HFF-Myc (cell line): Measurements from ENCODE around the gene TMEM196.
"Not testable (repeated sequence)": the region's sequence is repeated elsewhere in the genome, so short reads cannot be mapped to it uniquely, and the experiment has no call there.

Experiments
- DNase-seq: peaks from one replicate; pipeline ENCODE4 v3.0.0-alpha.2; 2011; ENCODE audit warnings: low read depth; ENCODE audit errors: extremely low read depth
- H3K4me3 ChIP-seq: replicated peaks from 2 replicates; pipeline ENCODE4 v1.5.1; 2011; ENCODE audit warnings: low read depth, mild to moderate bottlenecking, control low read depth, low read length
- TF ChIP-seq, protein P1 (sequence below): IDR thresholded peaks from 2 replicates; pipeline ENCODE4 v1.5.1; 2012; ENCODE audit warnings: mild to moderate bottlenecking, low read depth, low read length, control low read depth; ENCODE audit errors: missing control alignments

Gene TMEM196

DNA sequence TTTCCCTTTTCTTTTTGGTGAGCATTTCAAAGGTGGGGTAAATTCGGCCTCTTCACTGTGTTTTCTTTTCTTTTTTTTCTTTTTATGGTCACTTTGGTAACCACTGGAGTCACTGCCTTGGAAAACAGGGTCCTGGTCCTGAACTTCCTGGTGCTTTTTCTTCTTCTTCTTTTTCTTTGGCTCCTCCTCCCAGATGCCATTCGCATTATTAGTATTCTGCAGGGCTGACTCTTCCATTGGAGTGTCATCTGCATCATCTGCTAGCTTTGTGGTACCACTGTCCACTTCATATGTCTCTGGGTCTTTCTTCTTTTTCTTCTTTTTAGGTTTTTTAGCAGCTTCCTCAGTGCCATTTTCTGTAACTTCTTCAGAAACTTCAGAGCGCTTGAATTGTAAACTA lies 75.1 kb downstream of the TMEM196 start:
- H3K4me3 ChIP-seq = no peak overlapping the region
- DNase-seq = no peak
- TF ChIP-seq, protein P1, sequence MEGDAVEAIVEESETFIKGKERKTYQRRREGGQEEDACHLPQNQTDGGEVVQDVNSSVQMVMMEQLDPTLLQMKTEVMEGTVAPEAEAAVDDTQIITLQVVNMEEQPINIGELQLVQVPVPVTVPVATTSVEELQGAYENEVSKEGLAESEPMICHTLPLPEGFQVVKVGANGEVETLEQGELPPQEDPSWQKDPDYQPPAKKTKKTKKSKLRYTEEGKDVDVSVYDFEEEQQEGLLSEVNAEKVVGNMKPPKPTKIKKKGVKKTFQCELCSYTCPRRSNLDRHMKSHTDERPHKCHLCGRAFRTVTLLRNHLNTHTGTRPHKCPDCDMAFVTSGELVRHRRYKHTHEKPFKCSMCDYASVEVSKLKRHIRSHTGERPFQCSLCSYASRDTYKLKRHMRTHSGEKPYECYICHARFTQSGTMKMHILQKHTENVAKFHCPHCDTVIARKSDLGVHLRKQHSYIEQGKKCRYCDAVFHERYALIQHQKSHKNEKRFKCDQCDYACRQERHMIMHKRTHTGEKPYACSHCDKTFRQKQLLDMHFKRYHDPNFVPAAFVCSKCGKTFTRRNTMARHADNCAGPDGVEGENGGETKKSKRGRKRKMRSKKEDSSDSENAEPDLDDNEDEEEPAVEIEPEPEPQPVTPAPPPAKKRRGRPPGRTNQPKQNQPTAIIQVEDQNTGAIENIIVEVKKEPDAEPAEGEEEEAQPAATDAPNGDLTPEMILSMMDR = no peak

DNA sequence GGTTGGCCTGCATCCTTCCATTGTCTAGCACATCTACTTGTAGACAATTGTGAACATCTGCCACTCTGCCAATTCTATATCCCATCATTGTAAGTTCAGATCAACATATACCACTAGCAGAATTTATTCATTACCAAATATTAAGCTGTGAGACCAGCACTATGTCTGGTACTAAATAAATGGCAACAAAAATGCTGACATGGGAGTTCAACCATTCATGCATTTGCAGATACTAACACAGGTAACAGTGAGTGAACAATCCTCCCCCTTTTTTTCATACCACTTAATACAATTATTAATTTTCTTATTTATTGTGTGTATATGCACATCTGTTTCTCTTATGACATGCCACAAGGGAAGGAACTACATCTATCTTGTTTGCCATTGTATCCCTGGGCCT lies 76.5 kb downstream of the TMEM196 start:
- TF ChIP-seq, protein P1 = no peak
- no peak for DNase-seq

DNA sequence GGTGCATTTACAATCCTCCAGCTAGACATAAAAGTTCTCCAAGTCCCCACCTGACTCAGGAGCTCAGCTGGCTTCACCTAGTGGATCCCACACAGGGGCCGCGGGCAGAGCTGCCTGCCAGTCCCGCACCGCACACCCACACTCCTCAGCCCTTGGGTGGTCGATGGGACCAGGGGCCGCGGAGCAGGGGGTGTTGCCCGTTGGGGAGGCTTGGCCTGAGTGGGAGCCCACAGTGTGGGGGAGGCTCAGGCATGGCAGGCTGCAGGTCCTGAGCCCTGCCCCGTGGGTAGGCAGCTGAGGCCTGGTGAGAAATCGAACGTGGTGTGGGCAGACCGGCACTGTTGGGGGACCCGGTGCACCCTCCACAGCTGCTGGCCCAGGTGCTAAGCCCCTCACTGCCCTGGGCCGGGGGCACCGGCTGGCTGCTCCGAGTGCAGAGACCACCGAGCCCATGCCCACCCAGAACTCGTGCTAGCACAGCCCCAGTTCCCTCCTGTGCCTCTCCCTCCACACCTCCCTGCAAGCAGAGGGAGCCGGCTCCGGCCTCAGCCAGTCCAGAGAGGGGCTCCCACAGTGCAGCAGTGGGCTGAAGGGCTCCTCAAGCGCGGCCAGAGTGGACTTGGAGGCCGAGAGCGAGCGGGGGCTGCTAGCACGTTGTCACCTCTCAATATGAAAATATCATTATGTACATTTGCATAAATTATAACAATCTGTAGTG lies 81.1 kb downstream of the TMEM196 start:
- DNase-seq = no peak
- H3K4me3 ChIP-seq = no peak overlapping the region
- TF ChIP-seq, protein P1 = no peak

More for the DNA sequence above, 76.5 kb downstream of the TMEM196 start:
- no peak overlapping the region for H3K4me3 ChIP-seq

DNA sequence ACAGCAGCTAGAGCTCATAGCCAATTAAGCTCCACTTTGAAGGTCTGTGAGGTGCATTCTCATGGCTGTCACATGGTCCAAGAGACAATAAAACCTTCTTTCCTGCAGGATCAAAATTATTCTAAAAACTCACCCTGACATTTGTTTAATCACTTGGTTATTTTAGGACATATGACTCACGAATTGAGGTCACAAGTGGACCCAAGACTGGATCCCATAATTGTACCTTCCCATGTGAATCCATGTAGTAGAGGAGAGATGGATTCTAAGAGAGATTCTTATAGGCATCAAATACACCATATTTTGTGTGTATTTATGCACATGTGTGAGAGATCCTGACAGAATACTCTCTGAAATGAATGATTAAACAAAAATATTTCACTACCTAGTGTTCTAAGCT lies 82.7 kb downstream of the TMEM196 start:
- TF ChIP-seq, protein P1 = no peak
- H3K4me3 ChIP-seq = no peak overlapping the region
- DNase-seq = no peak

DNA sequence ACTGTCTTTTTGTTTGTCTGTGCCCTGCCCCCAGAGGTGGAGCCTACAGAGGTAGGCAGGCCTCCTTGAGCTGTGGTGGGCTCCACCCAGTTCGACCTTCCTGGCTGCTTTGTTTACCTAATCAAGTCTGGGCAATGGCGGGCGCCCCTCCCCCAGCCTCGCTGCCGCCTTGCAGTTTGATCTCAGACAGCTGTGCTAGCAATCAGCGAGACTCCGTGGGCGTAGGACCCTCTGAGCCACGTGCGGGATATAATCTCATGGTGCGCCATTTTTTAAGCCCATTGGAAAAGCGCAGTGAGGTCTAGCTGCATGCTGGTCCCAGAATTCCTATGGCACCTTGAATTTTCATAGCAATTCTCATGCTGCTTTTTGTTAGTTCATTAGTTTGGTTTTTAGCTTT lies 84.3 kb downstream of the TMEM196 start:
- H3K4me3 ChIP-seq, DNase-seq: not testable (repeated sequence)

DNA sequence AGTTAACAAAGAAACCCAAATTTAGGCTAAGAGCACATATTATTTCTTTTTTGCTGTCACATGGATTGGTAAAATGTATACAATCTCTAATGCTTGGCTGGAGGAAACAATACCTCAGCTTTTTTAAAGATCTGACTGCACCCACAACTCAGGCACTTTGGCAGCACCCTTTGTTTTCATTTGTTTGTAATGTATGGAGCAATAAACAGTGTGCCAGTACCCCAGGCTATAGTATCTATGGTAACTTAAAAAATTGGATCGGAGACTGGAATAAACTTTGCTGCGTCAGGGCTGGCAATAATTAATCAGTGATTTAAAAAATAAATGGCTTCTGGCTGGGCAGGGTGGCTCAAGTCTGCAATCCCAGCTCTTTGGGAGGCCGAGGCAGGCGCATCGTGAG lies 91.8 kb downstream of the TMEM196 start:
- H3K4me3 ChIP-seq = no peak overlapping the region
- TF ChIP-seq, protein P1 = no peak
- DNase-seq = no peak

DNA sequence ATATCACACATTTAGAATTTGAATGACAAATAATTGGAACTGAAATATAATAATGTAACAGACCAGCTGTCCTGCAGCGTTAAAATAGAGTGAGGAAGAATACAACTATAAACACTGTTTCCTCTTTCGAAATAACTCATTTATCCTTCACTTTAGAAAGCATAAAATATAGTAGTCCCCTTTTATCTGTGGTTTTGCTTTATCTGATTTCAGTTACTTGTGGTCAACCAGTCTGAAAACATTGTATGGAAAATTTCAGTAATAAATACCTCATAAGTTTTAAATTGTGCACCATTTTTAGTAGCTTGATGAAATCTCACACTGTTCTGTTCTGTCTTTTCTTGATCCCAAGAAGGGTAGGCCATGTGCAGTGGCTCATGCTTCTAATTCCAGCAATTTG lies 96.2 kb downstream of the TMEM196 start:
- no peak overlapping the region for H3K4me3 ChIP-seq
- DNase-seq = no peak
- TF ChIP-seq, protein P1 = no peak
